Stimulated activated CD8-positive, alpha-beta memory T cell treated with anti-CD3 and anti-CD28 coated beads, Interleukin-7, amount 100 ng/mL, for 1 hour (primary cell): ENCODE measurements around the gene NIF3L1.
A peak's percentile ranks its signal among the peaks of the same experiment; 100 is the strongest.

ENCODE experiments used
- DNase-seq, 2 donors: peaks; one replicate each; pipeline ENCODE4 v3.0.0-alpha.2; 2020; ENCODE audit warnings: low read depth in 2 of 2

The NIF3L1 gene

GRCh38 chr2:200888704-200889625, at the start of gene NIF3L1, which contains the start of gene PPIL3:
TSS of gene NIF3L1 (plus strand) at chr2:200889371. CDS start at chr2:200891944, 2,573 bp downstream.
TSS of gene PPIL3 (minus strand) at chr2:200889077. CDS start at chr2:200887615, 1,462 bp downstream.
- DNase-seq: peak; percentile 90 to 92

- DNase-seq: no peak
These were observed 49.7 kb upstream of the NIF3L1 start for GRCh38 chr2:200839513-200839912.

- no peak for DNase-seq
These were observed 44.9 kb upstream of the NIF3L1 start for GRCh38 chr2:200843993-200844948.

- no peak for DNase-seq
These were observed 44.0 kb upstream of the NIF3L1 start for GRCh38 chr2:200845194-200845593.

GRCh38 chr2:200845669-200846325, 43.4 kb upstream of the NIF3L1 start:
- no peak for DNase-seq

GRCh38 chr2:200847269-200847668, 41.9 kb upstream of the NIF3L1 start:
- no peak for DNase-seq

GRCh38 chr2:200847939-200848338, 41.2 kb upstream of the NIF3L1 start:
- no peak for DNase-seq

- DNase-seq: no peak
These were observed 38.5 kb upstream of the NIF3L1 start for GRCh38 chr2:200850512-200851256.

- no peak for DNase-seq
These were observed 37.5 kb upstream of the NIF3L1 start for GRCh38 chr2:200851398-200852248.

GRCh38 chr2:200852605-200853004, 36.6 kb upstream of the NIF3L1 start:
- no peak for DNase-seq

- DNase-seq: no peak
These were observed 32.4 kb upstream of the NIF3L1 start for GRCh38 chr2:200856806-200857205.

GRCh38 chr2:200860092-200860795, 28.9 kb upstream of the NIF3L1 start:
- no peak for DNase-seq

- DNase-seq: no peak
These were observed 27.5 kb upstream of the NIF3L1 start for GRCh38 chr2:200861617-200862155.

GRCh38 chr2:200862532-200863000, 26.6 kb upstream of the NIF3L1 start:
- DNase-seq: no peak

GRCh38 chr2:200863782-200864175, 25.4 kb upstream of the NIF3L1 start:
- no peak for DNase-seq

- DNase-seq: peak; percentile 94
These were observed 24.8 kb upstream of the NIF3L1 start, which contains the start of gene CLK1 for GRCh38 chr2:200864176-200865034. TSS of gene CLK1 (minus strand) at chr2:200864658. CDS start at chr2:200861862, 2,796 bp downstream.

- no peak for DNase-seq
These were observed 20.2 kb upstream of the NIF3L1 start for GRCh38 chr2:200869014-200869413.

- DNase-seq: no peak
These were observed 18.0 kb upstream of the NIF3L1 start for GRCh38 chr2:200871151-200871550.
